ENCODE measurements around the gene LDLRAD4. TPM values are rescaled to one million over a fixed set of nuclear protein-coding genes. Genes with fewer than 3 reads are reported as not detected.

Gene LDLRAD4
- total RNA-seq, 1 donor = 0.43 TPM

DNA sequence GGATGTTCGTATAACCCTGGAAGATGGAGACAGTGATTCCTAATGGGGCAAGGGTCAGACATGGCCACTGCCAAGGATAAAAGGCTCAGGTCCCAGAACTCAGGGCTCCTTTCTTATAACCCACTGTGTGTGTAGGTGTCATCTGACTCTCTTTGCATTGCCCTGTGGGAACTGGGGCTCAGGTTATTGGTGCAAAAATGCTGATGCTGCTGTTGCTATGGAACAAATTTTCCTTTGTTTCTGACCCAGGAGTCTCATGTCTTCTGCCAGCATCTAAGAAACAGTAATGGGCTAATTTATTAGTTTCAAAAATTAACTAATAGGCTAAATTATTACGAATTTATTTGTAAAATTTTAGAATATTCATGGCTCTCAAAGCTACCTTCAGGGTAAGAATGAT lies 24.3 kb upstream of the LDLRAD4 start:
- H3K4me3 ChIP-seq (ENCODE audit: low read depth, low read length) = no peak overlapping the region
- TF ChIP-seq, protein P1, sequence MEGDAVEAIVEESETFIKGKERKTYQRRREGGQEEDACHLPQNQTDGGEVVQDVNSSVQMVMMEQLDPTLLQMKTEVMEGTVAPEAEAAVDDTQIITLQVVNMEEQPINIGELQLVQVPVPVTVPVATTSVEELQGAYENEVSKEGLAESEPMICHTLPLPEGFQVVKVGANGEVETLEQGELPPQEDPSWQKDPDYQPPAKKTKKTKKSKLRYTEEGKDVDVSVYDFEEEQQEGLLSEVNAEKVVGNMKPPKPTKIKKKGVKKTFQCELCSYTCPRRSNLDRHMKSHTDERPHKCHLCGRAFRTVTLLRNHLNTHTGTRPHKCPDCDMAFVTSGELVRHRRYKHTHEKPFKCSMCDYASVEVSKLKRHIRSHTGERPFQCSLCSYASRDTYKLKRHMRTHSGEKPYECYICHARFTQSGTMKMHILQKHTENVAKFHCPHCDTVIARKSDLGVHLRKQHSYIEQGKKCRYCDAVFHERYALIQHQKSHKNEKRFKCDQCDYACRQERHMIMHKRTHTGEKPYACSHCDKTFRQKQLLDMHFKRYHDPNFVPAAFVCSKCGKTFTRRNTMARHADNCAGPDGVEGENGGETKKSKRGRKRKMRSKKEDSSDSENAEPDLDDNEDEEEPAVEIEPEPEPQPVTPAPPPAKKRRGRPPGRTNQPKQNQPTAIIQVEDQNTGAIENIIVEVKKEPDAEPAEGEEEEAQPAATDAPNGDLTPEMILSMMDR (IDR thresholded peaks at IDR 0.05; ENCODE audit: insufficient read depth, low read depth, low read length) = no peak
- no peak for DNase-seq (ENCODE audit: low read depth)

DNA sequence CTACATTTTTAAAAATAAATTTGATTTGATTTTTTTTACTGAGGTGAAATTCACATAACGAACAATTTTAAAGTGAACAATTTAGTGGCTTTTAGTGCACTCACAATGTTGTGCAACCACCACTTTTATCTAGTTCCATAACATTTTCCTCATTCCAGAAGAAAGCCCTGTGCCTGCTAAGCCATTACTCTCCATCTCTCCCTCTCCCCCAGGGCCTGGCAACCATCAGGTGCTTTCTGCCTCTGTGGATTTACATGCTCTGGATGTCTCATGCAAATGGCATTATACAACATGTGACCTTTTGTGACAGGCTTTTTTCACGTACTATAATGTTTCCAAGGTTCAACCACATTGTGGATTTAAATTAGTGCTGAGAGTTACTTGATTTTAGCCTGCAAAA lies 19.9 kb upstream of the LDLRAD4 start:
- TF ChIP-seq, protein P1 (IDR thresholded peaks at IDR 0.05; ENCODE audit: insufficient read depth, low read depth, low read length) = no peak
- H3K4me3 ChIP-seq (ENCODE audit: low read depth, low read length) = no peak overlapping the region
- no peak for DNase-seq (ENCODE audit: low read depth)

DNA sequence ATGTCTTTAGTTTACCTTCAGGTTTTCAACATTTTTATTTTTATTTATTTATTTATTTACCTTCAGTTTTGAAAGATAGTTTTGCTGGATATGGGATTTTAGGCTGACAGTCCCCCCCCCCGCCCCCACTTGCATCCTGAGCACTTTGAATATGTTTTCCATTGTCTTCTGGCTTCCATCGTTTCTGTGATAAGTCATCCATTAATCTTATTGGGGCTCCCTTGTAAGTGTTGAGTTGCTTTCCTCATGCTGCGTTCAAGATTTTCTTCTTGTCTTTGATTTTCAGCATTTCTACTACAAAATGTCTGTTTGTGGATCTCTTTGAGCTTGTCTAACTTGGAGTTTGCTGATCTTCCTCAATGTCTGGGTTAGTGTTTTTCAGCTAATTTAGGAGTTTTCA lies 19.4 kb upstream of the LDLRAD4 start:
- DNase-seq (ENCODE audit: low read depth) = no peak
- TF ChIP-seq, protein P1 (IDR thresholded peaks at IDR 0.05; ENCODE audit: insufficient read depth, low read depth, low read length) = no peak
- H3K4me3 ChIP-seq (ENCODE audit: low read depth, low read length) = no peak overlapping the region

DNA sequence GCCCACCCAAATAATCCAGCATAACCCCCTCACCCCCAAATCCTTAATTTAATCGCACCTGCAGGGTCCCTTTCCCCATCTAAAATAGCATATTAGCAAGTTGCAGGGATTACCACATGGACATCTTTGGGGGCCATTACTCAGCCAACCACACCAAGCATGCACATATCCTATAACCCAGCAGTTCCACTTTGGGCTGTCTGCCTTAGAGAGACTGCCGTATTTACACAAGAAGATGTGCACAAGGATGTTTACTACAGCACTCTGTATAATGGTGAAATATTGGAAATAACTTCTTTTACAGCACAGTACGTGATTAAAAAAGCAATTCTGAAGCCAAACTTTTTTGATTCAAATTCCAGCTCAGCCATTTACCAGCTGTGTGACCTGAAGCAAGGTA lies 17.3 kb upstream of the LDLRAD4 start:
- DNase-seq (ENCODE audit: low read depth) = no peak
- no peak overlapping the region for H3K4me3 ChIP-seq (ENCODE audit: low read depth, low read length)
- TF ChIP-seq, protein P1 (IDR thresholded peaks at IDR 0.05; ENCODE audit: insufficient read depth, low read depth, low read length) = no peak

DNA sequence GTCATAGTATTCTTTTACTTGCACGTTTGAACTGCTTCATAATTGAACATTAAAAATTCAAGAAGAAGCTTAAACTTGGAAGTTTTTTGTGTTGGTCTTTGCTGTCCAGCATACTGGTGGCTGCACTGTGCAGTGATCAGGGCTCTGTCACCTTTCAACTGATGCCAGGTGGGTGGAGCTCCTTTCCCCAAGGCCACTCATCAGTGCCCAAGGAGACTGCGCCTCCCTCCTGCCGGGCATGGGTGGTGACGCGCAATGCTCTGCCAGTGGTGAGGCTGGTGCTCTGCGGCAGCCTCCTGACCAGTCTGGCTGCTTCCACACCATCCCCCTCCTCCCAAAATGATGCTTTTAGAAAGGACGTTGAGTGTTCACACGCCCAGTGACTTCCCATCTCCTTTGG lies 16.0 kb upstream of the LDLRAD4 start:
- no peak overlapping the region for H3K4me3 ChIP-seq (ENCODE audit: low read depth, low read length)
- no peak for DNase-seq (ENCODE audit: low read depth)
- TF ChIP-seq, protein P1 (IDR thresholded peaks at IDR 0.05; ENCODE audit: insufficient read depth, low read depth, low read length) = no peak

DNA sequence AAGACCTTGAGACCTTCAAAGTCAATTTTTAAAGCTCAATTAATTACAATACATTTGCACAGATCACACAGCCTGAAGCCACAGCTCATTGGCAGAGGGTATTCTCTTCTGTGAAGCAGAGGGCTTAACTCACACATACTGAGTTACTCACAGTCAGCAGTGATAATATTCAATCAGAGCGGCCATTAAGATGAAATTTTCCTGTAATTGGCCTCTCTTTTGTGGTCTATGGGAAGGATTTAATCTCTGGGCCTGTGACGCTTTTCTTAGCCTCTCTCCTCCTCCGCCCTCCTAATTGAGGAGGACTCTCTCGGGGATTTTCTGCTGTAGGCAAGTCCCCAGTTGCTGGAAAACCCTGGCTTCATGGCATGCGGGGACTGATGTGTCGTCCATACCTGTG lies 12.3 kb upstream of the LDLRAD4 start:
- H3K4me3 ChIP-seq (ENCODE audit: low read depth, low read length) = no peak overlapping the region
- TF ChIP-seq, protein P1 (IDR thresholded peaks at IDR 0.05; ENCODE audit: insufficient read depth, low read depth, low read length) = no peak
- DNase-seq (ENCODE audit: low read depth) = no peak

DNA sequence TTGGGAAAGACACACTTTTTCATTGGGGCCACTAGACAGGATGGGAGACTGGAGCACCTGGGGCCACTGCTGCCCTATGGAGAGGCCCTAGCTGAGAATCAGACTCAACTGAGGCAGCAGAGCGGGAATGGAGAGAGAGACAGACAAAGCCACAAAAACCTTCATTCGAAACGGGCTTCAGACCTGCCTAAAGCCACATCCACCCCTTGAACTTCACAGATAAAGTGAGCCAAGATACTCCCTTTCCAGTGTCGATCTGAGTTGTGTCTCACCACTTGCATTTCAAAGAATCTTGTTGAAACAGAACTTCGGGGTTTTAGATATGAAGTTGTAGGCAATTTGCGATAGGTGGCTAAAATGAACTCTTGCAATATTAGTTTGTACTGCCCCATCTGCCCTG lies 11.3 kb upstream of the LDLRAD4 start:
- TF ChIP-seq, protein P1 (IDR thresholded peaks at IDR 0.05; ENCODE audit: insufficient read depth, low read depth, low read length) = no peak
- H3K4me3 ChIP-seq (ENCODE audit: low read depth, low read length) = no peak overlapping the region
- DNase-seq (ENCODE audit: low read depth) = no peak

Measured in fibroblast of villous mesenchyme (primary cell).